Epithelial cell of prostate (primary cell): Measurements from ENCODE around the gene CRYBA4.
"Not testable (repeated sequence)": the region's sequence is repeated elsewhere in the genome, so short reads cannot be mapped to it uniquely, and the experiment has no call there.

Experiments used
- DNase-seq: peaks from one replicate; pipeline ENCODE4 v3.0.0-alpha.2; 2011; ENCODE audit warnings: low read depth, low spot score
- H3K27ac ChIP-seq: fragments of 450-650 bp; 2 replicates; pipeline ENCODE4 v1.5.1; 2017; ENCODE audit warnings: mild to moderate bottlenecking

Gene CRYBA4

DNA sequence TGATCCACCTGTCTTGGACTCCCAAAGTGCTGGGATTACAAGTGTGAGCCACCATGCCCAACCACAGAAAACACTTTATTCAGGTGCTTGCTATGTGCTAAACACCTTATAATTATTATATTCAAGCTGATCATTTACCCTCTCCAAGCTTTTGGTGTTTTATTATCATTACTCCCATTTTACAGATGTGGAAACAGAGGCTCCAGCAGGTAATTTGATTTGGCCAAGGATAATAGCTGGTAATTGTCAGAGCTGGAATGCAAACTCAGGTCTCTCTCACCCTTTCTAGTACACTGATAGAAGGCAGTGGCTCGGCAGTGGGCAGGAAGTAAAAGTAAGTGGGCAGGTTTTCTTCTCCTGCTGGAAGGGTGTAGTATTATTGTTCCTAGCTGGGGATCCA, 28.0 kb upstream of the CRYBA4 start:
- no peak overlapping the region for H3K27ac ChIP-seq
- no peak for DNase-seq

DNA sequence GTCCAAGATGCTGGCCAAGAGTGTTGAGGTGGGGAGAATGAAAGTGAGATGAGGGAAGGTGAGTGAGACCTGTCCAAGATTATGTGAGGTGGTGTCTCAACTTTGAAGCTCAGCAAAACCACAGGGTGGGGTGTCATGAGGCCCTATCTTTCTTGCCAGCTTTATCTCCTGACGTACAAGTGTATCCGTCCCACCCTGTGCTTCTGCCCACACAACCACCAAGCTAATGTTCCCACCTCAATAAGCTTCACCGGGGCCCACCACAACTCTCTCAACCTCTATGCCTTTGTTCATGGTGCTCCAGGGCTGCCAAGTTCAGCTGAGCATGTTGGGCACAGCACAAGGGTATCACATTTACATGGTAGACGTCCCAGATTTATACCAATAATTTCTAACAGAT, 24.7 kb upstream of the CRYBA4 start:
- DNase-seq: no peak
- no peak overlapping the region for H3K27ac ChIP-seq

DNA sequence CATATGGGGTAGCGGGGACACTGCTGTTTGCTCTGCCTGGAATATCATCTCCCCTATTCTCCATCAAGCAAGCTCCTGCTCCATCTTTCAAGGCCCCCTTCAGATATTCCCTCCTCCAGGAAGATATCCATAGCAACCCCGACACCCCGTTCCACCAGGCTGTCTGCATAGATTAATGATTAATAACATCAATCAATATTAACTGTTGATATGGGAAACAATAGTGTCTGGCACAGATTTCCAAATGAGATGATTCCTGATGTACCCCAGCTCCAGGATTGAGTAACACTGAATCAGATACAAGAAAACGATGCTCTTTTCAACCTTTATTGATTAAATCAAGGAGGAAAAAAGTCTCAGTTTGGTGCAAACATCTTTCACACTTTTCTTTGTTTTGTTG, 24.3 kb upstream of the CRYBA4 start:
- DNase-seq: no peak
- no peak overlapping the region for H3K27ac ChIP-seq

DNA sequence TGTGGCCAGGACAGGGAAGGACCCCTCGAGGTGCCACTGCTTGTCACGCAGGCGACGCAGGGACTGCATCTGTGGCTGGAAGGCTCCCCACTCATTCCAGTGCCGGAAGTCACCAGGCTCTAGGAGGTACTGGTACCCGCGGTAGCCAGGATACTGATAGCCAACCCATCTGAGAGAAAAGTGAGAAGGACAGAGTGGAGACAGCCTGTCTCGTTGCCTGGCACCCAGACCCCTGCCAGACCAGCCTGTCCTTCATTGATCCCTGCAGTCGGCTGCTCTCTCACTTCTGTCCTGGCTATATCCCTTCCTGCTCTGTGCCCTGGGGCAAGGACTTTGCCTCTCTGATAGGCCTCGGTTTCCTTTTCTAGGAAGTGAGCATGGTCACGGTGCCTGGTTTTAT, 22.3 kb upstream of the CRYBA4 start:
- no peak for DNase-seq
- H3K27ac ChIP-seq: no peak overlapping the region

DNA sequence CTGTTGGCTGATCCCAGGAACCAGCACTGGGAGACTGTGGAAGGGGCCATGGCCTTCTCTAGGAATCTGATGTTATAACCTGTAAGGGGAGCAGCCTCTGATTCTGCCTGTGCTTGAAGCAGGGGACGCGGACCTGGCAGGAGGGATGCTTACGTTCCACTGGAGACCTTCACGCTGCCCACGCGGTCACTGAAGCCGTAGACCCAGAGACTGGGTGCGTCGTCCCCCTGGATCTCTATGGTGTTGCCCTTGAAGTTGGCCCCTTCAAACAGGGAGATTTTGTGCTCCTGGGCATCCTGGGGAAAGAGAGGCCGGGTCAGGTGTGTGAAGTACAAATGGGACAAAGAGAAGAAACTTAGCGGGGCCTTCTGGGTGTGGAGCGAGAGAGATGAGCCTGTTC, 20.0 kb upstream of the CRYBA4 start:
- no peak overlapping the region for H3K27ac ChIP-seq

DNA sequence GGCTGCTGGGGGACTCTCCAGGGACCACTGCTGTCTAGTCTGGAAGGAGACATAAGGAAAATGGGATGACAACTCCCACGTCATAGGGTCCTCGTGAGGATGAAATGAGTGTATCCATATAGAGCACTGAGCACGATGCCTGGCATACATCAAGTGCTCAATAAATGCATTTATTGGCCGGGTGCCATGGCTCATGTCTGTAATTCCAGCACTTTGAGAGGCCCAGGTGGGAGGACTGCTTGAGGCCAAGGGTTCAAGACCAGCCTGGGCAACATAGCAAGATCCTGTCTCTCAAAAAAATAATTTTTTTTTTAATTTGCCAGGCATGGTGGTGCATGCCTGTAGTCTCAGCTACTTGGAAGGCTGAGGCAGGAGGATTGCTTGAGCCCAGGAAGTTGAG, 19.6 kb upstream of the CRYBA4 start:
- DNase-seq: no peak
- no peak overlapping the region for H3K27ac ChIP-seq

More for the DNA sequence above, 20.0 kb upstream of the CRYBA4 start:
- no peak for DNase-seq

DNA sequence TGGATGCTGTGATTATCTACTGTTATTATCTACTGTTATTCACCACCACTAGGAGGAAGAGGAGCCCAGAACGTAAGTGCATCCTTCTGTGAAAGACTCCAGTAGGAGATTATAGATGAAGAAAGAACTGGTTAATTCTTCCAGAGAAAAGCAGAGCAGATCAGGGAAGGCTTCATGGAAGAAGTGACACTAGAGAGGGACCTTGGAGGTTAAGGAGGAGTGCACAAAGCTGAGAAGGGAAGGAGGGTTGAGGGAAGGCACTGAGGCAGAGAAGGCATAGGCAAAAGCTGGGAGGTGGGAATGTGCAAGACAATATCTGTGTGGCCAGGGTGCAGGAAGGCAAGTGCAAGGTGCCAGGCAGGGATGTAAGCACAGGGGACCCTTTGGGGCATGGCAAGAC, 17.4 kb upstream of the CRYBA4 start:
- H3K27ac ChIP-seq: no peak overlapping the region
- DNase-seq: no peak

DNA sequence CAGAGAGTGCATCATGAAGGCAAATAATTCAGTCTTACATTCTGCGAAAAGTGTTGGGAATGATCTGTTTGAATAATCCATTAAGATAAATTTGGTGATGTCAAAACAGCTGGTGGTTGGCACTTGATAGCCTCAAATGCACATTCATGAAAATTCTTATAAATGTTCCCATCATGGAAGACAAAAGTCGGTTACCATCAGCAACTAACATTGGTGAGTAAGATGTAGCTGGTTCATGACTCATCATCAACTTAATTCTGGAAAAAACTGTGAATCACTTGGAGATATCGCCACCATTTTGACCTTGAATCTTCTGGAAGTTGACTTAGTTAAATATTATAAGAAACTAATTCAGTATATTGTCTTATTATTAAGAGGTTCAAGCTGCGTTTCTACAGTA, 15.2 kb upstream of the CRYBA4 start:
- no peak overlapping the region for H3K27ac ChIP-seq
- no peak for DNase-seq

DNA sequence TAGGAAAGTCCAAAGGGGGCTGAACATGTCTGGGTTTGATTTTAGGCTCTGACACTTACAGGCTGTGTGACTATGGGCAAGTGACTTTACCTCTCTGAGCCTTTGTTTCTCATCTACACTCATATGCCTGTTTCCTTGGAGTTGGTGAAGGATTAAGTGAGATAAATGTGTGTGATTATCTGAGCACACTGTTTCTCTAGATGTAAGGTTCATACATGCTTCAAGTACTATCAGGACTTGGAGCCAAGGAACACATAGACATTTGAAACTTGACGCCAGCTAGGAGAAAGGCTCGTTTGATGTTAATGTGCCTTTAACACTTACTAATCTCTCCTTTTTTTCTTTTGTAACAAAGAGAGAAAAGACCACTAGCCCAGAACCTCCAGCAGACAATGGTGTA, 13.6 kb upstream of the CRYBA4 start:
- no peak for DNase-seq
- H3K27ac ChIP-seq: no peak overlapping the region

DNA sequence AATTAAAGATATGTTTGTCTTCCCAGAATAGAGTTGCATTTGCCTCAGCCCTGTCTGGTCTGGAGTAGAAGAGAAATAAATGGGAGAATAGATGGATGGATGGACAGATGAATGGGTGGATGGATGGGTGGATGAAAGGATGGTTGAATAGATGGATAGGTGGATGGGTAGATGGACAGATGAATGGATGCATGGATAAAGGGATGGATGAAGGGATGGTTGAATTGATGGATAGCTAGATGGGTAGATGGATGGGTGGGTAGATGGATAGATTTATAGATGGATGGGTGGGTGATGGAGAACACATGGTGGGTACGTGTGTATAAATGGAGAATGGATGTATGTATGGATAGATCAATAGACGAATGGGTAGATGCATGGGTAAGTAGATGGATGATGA, 12.5 kb upstream of the CRYBA4 start:
- no peak overlapping the region for H3K27ac ChIP-seq
- no peak for DNase-seq

DNA sequence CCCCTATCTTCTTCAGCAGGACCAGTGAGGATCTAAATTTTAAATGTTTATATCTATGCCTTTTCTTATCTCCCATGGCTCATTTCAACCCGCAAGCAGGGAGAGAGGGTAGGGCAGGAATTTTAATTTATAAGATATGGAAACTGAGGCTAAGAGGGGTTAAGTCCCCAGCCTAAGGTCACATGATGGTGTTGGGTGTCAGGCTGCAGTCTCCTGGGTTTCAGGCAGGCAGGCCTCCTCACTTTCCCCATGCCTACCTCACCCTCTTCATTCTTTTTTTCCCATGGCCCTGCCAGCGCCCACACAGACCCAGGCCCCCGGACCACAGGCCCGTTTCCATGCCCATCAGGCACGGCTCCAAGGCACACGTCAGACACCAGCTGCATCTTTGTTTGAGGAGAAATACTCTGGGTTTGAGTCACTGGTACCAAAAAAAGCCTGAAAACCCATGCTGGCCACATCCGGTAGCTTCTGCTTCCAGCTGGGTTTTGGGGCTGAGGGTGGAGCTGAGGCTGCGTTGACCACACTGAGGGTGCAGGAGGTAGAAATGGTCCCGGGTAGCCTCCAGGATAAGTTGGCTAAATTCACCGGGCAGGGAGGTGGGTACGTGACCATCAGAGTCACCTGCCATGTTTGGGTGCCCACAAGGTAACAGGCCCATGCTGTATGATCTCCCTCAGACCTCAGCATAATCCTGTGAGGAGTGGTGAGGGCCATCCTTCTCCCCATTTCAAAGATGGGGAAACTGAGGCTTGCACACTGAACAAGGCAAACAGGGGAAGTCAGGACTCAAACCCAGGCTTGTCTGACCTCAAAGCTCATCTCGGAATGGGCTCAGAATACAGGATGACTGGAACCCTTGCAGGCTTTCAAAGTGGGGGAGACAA, 11.4 kb upstream of the CRYBA4 start:
- DNase-seq: no peak
- no peak overlapping the region for H3K27ac ChIP-seq

DNA sequence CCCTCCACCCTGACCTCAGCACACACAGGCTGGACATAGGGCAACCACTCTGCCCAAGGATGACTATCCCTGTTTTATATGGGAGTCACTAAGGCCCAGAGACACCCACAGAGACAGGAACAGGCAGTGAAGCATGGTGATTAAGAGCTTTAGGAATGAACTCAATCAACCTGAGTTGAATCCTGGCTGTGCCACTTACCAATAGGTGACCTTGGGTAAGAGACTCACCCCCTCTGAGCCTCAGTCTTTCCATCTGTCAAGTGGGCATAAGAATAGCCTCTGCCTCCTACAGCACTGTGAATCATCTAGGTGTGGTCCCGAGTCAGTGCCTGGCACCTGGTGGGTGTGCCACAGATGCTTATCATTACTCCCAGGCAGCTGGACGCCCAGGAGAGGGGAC, 10.8 kb upstream of the CRYBA4 start:
- no peak overlapping the region for H3K27ac ChIP-seq
- no peak for DNase-seq

DNA sequence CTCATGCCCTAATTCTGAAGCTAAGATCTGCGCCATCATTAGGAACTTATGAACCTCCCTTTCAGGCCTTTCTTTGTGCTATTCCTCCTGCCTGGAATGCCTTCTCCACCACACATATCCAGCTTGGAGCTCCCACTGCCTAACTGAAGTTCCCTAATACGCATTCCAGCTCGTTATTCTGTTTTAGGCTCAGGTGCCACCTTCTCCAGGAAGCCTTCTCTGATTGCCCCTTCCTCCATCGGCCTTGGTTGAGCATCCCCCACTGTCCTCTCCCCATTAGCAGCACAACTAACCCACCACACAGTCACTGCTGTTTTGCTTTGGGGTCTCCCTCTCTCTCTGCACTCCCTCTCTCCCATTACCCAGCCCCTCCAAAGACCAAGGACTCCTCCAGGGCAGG, 9.1 kb upstream of the CRYBA4 start:
- DNase-seq: no peak
- H3K27ac ChIP-seq: no peak overlapping the region

DNA sequence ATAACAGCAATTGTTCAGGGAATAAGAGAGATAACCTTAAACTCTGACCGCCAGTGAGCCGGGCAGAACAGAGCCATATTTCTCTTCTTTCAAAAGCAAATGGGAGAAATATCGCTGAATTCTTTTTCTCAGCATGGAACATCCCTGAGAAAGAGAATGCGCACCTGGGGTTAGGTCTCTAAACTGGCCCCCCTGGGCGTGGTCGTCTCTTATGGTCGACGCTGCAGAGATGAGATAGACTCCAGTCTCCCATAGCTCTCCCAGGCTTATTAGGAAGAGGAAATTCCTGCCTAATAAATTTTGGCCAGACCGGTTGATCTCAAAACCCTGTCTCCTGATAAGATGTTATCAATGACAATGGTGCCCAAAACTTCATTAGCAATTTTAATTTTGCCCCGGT, 8.0 kb upstream of the CRYBA4 start:
- not testable (repeated sequence) for DNase-seq

DNA sequence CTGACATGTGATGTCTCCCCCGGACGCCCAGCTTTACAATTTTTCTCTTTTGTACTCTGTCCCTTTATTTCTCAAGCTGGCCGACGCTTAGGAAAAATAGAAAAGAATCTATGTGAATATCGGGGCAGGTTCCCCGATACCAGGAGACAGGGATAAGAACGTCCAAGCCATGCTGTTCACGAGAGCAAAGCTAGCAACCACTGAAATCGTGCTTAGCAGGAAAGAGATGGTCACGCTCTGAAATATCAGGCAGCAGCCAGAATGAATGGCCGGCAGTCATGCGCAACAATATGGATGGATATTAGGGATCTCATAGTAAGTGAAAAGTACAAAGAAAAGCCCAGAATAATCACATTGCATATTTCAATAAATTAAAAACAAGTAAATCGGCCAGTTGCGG, 7.4 kb upstream of the CRYBA4 start:
- no peak overlapping the region for H3K27ac ChIP-seq
- DNase-seq: no peak

More for the DNA sequence above, 8.0 kb upstream of the CRYBA4 start:
- not testable (repeated sequence) for H3K27ac ChIP-seq

DNA sequence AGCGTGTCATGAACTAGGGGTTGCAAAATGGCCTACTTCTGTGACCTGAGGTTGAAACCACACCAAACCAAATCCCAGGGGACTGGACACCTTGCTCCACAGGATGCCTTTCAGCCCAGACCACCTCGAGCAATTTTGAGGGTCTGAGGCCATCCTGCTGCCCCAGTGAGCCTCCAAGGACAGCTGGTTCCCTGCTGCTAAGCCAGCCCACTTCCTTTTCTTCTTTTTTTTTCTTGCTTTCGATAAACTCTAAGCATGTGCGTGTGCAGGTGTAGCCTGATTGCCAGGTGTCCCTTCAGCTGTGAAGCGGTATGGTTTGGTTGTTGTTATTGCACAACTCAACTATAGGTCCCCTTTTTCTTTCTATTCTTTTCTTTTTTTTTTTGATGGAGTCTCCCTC, 6.6 kb upstream of the CRYBA4 start:
- DNase-seq: no peak
- no peak overlapping the region for H3K27ac ChIP-seq

DNA sequence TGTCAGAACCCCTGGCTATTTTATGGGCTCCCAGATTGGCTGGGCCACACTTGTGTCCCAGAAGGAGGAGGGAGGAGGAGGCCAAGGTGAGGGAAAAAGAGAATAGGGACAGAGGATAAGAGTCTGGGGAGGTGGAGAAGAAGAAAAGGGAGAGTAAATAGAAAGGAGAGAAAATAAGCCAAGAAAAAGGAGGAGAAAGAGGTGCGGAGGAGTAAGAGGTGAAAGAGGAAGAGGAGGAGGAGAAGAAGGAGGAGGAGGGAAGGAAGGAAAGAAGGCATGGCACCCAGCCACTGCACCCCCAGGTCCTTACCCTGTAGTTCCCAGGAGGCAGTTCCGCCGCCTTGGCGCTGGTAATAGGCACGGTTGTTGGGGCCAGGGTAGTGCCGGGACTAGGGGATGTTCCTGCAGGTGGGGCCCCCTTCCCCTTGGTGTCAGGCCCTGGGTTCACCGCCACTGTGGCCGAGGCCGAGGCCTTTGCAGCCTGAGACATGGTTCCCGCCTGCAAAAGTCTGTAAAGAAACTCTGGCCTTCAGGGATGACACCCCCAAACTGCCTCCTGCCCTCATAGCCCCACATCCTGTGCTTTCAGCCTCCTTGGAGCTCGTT, 5.8 kb upstream of the CRYBA4 start:
- no peak overlapping the region for H3K27ac ChIP-seq
- no peak for DNase-seq

DNA sequence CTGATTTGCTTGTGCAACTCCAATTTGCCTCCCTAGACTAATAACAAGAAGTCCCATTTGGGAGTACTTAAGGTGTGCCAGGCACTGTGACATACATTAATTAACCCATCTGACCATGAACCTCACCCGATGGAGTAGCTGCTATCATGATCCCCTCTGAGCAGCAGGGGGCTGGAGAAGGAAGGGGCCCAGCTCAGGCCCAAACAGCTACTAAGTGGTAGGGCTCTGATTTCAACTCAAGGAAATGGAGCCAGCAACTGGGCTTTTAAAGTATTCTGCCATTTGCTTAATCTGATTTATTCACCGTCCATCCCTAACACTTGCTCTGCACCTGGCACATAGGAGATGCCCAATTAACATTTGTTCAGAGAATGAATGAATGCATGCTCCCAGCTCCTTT, 5.1 kb upstream of the CRYBA4 start:
- H3K27ac ChIP-seq: no peak overlapping the region
- no peak for DNase-seq

DNA sequence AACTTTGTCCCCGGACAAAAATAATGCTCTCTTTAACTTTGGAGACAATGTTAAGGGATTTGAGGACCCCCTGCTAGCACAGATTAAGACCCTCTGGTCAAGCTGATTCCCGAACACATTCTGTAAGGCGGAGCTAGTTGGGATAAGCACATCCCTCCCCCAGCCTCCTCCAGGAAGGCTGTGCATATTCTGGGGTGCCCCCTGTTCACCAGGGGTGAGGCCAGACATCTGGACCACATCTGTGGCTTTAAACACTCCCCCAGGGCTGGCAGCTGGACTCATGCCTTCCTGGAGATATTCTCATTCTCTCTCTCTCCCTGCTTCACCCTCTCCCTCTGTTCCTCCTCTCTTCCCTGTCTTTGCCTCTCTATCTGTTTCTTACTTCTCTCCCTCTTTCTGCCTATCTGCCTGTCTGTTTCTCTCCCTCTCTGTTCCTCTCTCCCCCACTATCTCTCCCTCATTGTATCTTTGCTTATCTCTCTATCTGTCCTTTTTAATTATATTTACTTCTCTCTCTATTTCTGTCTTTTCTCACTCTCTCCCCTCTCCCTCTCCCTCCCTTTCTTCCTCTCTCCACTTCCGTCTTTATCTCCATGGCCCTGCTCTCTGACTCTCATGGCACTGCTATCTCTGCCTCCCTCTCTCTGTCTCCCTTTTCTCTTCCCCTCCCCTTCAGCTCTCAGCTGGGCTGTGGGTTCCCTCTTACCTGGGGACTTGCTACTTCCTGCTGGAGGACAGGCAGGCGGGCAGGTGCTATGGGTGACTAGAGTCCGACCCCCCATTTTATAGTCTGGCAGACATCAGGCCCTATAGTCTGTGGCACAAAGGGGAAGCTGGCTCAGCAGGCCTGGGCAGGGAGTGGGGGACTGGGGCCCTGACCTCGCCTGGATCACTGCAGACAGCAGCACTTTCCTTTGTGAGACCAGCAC, 4.2 kb upstream of the CRYBA4 start, which contains the start of gene CRYBB1:
Gene CRYBB1, minus strand, starts transcription at position 757 of the 929 bp plus-strand sequence. CDS start 1,708 bp downstream, outside the sequence.
- no peak for DNase-seq
- no peak within 1 kb of the TSS for H3K27ac ChIP-seq

DNA sequence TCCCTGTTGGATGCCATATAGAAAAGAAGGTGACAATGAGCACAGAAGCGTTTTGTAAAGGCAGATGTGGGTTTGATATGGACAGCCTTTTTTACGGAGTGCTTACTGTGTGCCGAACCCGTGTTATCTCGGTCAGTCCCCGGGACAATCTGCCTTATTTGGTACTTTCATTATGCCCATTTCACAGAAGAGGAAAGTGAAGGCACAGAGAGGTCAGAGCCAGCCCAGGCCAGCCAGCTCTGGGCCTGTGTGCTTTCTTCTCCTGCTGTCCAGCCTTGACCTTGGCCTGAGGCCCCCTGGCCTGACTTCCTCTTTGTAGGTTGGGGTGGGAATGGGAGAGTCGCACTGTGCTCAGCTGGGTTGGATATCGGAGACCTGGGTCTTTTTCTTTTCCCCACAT, 3.3 kb upstream of the CRYBA4 start:
- DNase-seq: no peak

DNA sequence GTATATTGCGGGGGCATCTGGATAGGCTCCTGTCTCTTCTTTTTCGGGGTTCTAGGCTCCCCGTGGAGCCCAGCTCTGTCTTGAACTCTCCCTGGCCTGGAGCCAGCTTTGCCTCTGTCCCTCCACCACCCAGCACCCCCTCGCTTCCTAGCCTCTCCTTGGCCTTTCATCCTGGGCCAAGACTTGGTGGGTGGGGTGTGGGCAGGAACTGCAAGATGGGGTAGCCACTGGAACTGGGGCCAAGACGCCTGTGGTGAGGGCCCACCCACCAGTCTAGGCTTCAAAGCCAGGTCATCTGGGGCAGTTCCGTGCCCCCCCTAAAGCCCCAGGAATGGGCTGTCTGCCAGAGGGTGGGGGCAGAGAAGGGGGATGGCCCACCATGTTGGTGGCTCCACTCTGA, 2.3 kb upstream of the CRYBA4 start:
- no peak overlapping the region for H3K27ac ChIP-seq
- DNase-seq: no peak

More for the DNA sequence above, 3.3 kb upstream of the CRYBA4 start:
- no peak overlapping the region for H3K27ac ChIP-seq
